PFSK-1 (cell line): ENCODE measurements around the gene YBX3.

Experiments used
- FOXP2 ChIP-seq: optimal IDR thresholded peaks from 2 replicates; pipeline ENCODE3; 2011; ENCODE audit warnings: borderline replicate concordance, control low read depth, inconsistent platforms; ENCODE audit not compliant: insufficient read depth; ENCODE audit errors: extremely low read length, extremely low read depth
- POLR2AphosphoS5 ChIP-seq: IDR thresholded peaks from 2 replicates; pipeline ENCODE4 v1.6.1; 2012; ENCODE audit warnings: low read depth, mild to moderate bottlenecking, control low read depth, low read length, moderate library complexity
- SIN3A ChIP-seq: IDR thresholded peaks from 2 replicates; pipeline ENCODE4 v1.6.1; 2012; ENCODE audit warnings: mild to moderate bottlenecking, low read length, moderate library complexity, borderline replicate concordance; ENCODE audit not compliant: insufficient read depth
- TAF1 ChIP-seq: IDR thresholded peaks from 2 replicates; pipeline ENCODE4 v1.6.1; 2012; ENCODE audit warnings: low read length, control low read depth, borderline replicate concordance; ENCODE audit not compliant: insufficient read depth
- TF ChIP-seq, protein P1 (sequence below), 2 experiments: IDR thresholded peaks; 2 replicates each; pipeline versions ENCODE4 v1.6.1 to v1.8.0; 2011 to 2012; ENCODE audit warnings: low read depth in 2 of 2, low read length in 2 of 2, control low read depth in 1 of 2, inconsistent platforms in 1 of 2, mild to moderate bottlenecking in 1 of 2, moderate library complexity in 1 of 2; ENCODE audit not compliant: insufficient read depth in 1 of 2

YBX3 gene

DNA sequence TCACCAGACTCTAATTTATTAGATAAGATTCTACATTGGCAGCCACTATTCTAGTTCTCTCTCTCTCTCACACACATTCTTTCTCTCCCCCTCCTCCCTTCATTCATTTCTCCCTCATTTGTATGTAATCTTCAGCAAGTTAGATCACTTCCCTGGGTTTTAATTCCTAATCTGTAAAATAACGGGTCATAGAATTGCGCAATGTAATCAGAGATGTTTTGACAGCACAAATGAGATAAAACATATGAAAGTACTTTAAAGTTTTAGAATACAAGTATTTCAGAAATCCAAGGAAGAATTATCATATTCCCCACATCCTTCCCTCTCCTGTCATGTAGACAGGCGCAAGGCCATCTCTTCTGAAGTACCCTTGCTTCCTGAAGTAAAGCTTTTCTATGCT, 70.9 kb downstream of the YBX3 start:
- TF ChIP-seq POLR2AphosphoS5 = no peak
- TF ChIP-seq FOXP2 = no peak
- TF ChIP-seq TAF1 = no peak
- TF ChIP-seq, protein P1, sequence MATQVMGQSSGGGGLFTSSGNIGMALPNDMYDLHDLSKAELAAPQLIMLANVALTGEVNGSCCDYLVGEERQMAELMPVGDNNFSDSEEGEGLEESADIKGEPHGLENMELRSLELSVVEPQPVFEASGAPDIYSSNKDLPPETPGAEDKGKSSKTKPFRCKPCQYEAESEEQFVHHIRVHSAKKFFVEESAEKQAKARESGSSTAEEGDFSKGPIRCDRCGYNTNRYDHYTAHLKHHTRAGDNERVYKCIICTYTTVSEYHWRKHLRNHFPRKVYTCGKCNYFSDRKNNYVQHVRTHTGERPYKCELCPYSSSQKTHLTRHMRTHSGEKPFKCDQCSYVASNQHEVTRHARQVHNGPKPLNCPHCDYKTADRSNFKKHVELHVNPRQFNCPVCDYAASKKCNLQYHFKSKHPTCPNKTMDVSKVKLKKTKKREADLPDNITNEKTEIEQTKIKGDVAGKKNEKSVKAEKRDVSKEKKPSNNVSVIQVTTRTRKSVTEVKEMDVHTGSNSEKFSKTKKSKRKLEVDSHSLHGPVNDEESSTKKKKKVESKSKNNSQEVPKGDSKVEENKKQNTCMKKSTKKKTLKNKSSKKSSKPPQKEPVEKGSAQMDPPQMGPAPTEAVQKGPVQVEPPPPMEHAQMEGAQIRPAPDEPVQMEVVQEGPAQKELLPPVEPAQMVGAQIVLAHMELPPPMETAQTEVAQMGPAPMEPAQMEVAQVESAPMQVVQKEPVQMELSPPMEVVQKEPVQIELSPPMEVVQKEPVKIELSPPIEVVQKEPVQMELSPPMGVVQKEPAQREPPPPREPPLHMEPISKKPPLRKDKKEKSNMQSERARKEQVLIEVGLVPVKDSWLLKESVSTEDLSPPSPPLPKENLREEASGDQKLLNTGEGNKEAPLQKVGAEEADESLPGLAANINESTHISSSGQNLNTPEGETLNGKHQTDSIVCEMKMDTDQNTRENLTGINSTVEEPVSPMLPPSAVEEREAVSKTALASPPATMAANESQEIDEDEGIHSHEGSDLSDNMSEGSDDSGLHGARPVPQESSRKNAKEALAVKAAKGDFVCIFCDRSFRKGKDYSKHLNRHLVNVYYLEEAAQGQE (IDR thresholded peaks at IDR 0.05; ENCODE audit: insufficient read depth in 1 of 2, low read depth in 2 of 2, low read length in 2 of 2) = no peak
- no peak for TF ChIP-seq SIN3A
